LNCaP clone FGC (cell line): ENCODE data around the gene TMSB10.

ENCODE experiments used
- DNase-seq: peaks from one replicate; pipeline ENCODE4 v3.0.0-alpha.2; 2011; ENCODE audit warnings: low read depth
- H3K4me3 ChIP-seq: 2 replicates; pipeline ENCODE4 v1.5.1; 2011; ENCODE audit warnings: mild to moderate bottlenecking, low read depth, low read length, control low read depth
- CTCF ChIP-seq: IDR thresholded peaks from 2 replicates; pipeline ENCODE4 v1.5.1; 2012; ENCODE audit warnings: mild to moderate bottlenecking; ENCODE audit not compliant: control insufficient read depth, insufficient read depth; ENCODE audit errors: extremely low read depth

The TMSB10 gene

GRCh38 chr2:84905181-84906107 is at the start of gene TMSB10:
Gene TMSB10, plus strand, starts transcription at chr2:84905656.
- H3K4me3 ChIP-seq, result peak within 1 kb of the TSS; percentile 78

GRCh38 chr2:84855731-84856130 is 49.7 kb upstream of the TMSB10 start:
- TF ChIP-seq CTCF, result no peak
- H3K4me3 ChIP-seq, result no peak overlapping the region
- DNase-seq, result no peak

More at GRCh38 chr2:84905181-84906107, at the start of gene TMSB10:
- TF ChIP-seq CTCF, result peak; percentile 6; the same call in 1 of the 2 replicates
- DNase-seq, result no peak

GRCh38 chr2:84856787-84857186 is 48.7 kb upstream of the TMSB10 start:
- peak; percentile 17 for DNase-seq
- TF ChIP-seq CTCF, result no peak
- no peak overlapping the region for H3K4me3 ChIP-seq

GRCh38 chr2:84857566-84857965 is 47.9 kb upstream of the TMSB10 start:
- TF ChIP-seq CTCF, result no peak
- no peak overlapping the region for H3K4me3 ChIP-seq
- DNase-seq, result no peak

GRCh38 chr2:84858123-84858522 is 47.3 kb upstream of the TMSB10 start:
- TF ChIP-seq CTCF, result 0 out of 2 replicates have a peak, but pooled peaks have one; percentile 11
- no peak overlapping the region for H3K4me3 ChIP-seq
- DNase-seq, result no peak

- no peak for DNase-seq
- H3K4me3 ChIP-seq, result no peak overlapping the region
- TF ChIP-seq CTCF, result no peak
Observed at GRCh38 chr2:84858937-84859336, 46.5 kb upstream of the TMSB10 start.
